Stimulated activated CD4-positive, alpha-beta T cell treated with anti-CD3 and anti-CD28 coated beads, Interleukin-15, amount 100 ng/mL, for 1 hour (primary cell): Measurements from ENCODE around the gene CDH6.

Experiments used
- DNase-seq, 2 donors: peaks; one replicate each; pipeline ENCODE4 v3.0.0-alpha.2; 2020; ENCODE audit warnings: low read depth in 1 of 2, low spot score in 1 of 2

CDH6 gene

GRCh38 chr5:31196309-31196708, 2.8 kb downstream of the CDH6 start:
- DNase-seq, result no peak

DNA sequence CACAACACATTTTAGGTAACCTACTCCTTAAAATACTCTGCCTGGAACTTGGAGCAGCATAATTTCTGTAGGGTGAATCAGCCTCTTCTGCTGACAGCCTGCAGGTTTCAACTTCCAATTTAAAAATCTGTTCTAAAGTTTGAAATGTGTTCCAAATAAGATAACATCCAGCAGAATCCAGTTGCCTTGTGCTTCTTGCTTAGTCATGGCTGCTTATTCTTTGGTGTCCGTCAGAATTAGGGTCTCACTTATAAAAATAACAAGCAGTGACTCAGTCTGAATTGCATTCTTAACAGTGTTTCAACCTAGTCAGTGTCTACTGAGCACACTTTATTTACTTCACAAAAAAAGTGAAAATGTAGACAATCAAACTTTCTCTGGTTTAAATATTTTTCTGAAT, 3.7 kb downstream of the CDH6 start:
- DNase-seq, result no peak

DNA sequence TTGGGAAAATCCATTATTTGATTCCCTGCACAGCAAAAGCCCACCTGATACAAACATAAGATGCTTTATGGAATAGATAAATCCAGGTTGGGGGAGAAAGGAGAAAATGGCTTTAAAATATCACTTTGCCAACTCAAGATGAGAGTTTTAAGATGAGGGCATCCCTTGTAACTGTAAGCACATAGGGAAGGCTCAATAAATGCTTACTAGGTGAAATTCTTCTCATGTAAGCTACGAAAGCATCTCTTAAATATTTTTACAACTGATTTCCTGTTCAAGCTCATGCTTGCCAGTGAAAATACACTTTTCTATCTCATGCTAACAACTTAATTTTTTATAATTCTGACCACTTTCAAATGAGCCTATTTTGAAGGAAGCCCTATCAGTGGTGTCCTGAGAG, 11.5 kb downstream of the CDH6 start:
- DNase-seq, result no peak

DNA sequence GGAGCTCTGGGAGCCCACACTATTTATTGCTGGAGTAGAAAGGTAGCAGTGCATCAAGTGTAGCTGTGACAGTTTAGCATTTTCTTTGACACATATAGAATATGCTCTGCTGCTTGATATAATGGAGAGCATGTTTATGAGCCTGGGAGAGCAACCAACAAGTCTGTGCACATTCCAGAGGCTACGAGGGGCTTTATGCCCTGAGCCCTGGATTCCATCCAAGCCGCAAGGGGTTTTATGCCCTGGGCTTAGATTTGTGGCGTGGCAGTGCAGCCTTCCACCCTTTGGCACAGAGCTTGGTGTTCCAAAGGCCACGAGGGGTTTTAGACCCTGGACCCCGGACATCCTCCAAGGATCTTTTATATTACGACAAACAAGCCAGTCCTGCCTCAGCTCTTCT, 14.6 kb downstream of the CDH6 start:
- no peak for DNase-seq

DNA sequence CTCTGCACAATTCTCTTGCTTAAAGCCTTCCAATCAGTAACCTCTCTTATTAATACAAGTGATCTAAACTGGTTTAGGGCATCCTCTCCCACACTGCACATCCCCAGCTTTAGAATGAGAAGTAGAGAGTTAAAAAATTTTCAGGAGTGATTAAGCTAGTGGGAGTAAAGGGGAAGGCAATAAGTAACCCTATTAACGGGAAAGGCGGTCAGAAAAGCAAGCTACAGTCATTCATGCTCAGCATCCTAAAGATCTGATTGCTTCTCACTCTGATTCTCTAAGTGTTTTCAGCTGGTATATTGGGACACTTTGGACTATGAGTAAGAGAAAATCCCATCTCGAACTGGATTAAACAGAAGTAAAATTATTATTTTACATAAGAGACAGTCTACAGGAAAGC, 15.8 kb downstream of the CDH6 start:
- no peak for DNase-seq

DNA sequence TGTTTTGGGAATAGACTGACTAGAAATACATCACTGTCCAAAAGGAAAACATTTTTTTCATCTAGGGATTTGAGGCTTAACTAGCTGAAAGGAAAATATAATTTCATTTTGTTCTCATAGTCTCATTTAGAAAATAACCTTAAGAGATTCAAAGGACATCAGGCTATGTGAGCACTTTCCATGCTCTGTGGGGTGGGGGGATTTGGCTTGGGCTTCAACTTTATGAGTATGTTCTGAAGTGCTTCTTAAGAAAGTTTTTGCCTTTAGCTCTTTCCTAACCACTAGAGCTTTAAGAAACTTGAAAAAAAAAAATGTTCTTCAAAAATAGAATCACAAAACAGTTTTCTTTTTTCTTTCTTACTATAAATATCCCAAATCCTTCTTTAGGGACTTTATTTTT, 17.6 kb downstream of the CDH6 start:
- no peak for DNase-seq

DNA sequence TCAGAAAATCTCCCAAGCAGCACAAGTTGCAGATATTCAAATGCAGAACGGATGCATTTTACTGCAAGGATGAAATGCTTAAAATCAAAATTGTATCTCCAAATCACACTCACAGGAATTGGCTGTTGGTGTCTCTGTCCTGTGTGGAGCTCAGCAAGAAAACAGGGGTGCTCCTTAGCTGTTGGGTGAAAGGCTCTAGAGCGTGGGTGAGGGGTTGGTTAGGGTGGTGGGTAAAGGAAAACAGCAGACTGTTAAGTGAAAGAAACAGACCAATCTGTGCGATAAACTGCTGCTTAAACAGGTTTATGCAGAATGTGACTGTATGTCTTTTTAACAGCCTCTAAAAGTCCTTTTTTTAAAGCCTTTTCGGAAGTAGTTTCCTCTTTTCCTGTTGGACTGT, 19.8 kb downstream of the CDH6 start:
- no peak for DNase-seq

DNA sequence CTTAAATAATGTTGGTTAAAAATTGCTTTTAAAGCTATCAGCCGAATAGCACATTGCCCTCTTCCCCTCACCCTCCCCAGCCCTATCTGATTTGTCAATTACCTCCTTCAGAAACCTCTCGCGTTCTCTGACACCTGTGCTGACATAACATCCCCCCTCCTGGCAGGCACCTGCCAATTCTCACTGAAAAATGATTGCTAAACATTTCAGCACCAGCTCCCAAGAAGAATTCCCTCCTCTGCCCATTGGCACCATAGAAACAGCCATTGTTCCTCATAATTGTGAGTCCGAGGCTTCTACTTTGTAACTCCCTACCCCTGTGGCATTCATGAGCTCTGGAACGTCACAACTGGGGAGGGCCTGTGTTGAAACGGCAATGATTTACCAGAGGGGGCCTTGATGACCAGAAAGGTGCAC, 20.2 kb downstream of the CDH6 start:
- DNase-seq, result no peak

GRCh38 chr5:31214229-31214628, 20.7 kb downstream of the CDH6 start:
- DNase-seq, result no peak

GRCh38 chr5:31215236-31215635, 21.8 kb downstream of the CDH6 start:
- DNase-seq, result no peak

GRCh38 chr5:31217446-31217845, 24.0 kb downstream of the CDH6 start:
- no peak for DNase-seq

DNA sequence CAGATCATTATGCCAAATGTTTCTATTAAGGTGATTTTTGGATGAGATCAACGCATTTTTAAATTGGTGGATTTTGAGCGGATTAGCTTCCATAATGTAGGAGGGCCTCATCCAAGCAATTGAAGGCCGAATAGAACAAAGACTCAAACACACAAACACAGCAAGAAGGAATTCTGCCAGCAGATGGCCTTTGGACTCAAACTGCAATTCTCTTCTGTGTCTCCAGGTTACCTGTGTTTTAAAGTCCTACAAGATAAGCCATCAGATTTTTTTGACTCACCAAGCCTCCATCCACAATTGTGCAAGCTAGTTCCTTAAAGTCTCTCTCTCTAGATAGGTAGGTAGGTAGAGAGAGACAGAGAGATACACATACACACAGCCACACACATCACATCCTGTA, 25.5 kb downstream of the CDH6 start:
- no peak for DNase-seq

DNA sequence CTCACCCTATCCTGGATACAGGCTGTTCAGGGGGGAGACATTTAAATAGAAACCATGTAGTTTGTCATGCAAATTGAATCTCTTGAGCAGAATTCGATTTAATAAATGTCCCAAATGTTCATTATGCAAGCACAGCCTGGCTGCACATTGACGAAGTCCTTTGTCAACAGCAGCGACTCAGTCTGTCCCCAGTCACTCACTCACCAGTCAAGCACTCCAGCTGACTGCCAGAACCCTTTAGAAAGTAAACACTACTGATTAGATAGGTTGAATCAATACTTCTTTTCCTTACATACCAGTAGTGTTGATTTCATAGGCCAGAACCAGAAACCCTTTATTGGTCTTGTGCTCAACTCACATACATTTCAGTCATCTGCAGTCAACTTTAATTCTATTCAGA, 27.5 kb downstream of the CDH6 start:
- DNase-seq, result no peak

GRCh38 chr5:31225118-31225517, 31.6 kb downstream of the CDH6 start:
- DNase-seq, result no peak

- DNase-seq, result no peak
Measured at GRCh38 chr5:31225613-31226012, 32.1 kb downstream of the CDH6 start.

GRCh38 chr5:31226651-31227050, 33.2 kb downstream of the CDH6 start:
- no peak for DNase-seq

DNA sequence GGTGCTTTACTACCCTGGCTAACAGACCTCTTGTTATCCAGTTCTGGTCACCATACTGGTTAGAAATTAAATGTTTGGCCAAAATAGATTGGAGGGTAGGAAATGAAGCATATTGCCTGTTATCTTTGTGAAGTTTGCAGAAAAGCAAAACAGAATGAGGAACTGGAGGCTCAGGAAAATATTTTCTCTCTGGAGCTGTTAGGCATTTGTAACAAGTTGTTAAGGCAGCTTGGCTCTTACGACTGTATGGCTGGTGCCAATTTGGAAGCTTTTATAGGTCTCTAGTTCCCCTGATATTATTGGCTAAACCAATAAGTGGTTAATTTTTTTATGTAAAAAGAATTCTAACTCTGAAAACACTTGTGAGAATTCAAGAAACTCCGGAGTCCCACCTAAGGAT, 35.8 kb downstream of the CDH6 start:
- DNase-seq, result no peak

DNA sequence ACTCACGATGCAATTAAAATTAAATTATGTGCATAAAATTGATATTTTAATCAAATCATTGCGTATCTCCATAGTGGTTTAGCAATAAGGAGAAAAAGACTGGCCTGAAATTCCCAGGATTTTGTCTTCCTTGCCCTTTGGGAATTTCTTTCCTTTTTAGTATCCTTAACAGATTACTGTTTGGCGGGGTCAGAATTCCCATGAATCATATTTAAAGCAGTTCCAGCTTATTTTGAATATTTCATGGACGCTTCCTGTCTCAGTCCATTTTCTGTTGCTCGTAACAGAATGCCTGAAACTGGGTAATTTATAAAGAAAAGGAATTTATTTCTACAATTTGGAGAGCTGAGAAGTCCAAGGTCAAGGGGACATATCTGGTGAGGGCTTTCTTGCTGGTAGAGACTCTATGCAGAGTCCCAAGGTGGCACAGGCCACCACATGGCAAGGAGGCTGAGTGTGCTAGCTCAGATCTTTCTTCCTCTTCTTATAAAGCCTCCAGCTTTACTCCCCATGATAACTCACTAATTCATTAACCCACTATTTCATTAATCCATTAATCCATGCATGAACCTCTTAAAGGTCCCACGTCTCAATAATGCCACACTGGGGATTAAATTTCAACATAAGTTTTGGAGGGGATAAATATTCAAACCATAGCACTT, 37.8 kb downstream of the CDH6 start:
- DNase-seq, result no peak

DNA sequence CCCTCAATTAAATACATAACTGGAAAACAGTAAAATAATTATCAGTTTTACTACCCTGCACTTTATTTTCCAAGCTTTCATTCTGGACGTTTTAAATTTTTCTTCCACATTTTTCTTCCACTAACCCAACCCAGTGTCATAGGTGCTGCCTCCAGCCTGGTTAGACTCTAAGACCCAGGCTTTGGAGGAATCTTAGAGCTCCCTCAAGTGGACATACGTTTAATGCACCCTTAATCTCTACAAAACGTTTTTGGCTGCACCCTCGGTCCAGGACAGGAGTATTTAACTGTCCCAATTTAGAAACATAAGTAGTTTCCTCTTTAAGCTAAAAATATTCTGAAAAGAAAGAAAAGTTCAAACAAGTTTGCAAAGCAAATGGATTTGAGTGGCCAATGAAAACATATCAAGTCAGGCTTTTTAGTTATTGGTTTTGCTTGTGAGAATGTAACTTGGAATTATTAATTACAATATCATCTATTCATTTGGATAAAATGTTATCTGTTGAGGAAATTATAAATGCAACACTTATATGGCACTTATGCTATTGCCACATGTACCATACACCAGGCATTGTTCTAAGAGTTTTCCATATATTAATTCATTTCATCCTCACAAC, 38.9 kb downstream of the CDH6 start:
- no peak for DNase-seq

GRCh38 chr5:31235381-31235780, 41.9 kb downstream of the CDH6 start:
- DNase-seq, result no peak

GRCh38 chr5:31236339-31236738, 42.9 kb downstream of the CDH6 start:
- no peak for DNase-seq

DNA sequence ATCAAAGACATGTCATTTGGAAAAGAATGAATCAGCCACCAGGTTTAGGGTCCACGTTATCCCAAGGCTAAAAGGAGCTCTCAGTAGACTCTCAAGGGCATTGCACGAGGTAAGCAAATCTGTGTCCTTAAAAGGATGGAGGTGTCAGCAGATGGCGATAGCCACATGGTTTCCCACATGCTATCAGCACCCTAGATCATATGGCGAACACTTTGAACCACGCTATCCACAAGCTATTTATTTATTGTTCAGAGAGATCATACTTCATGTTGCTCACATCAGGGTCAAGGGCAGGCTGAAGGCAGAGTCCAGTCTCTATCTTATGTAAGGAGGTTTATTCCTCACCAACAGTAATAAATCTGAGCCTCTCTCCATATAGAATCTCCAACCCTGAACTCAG, 43.7 kb downstream of the CDH6 start:
- no peak for DNase-seq

- DNase-seq, result no peak
Measured at GRCh38 chr5:31238497-31238896, 45.0 kb downstream of the CDH6 start.
